Lower lobe of right lung (tissue), 2 donors: ENCODE measurements around the gene EFCAB7. TPM values are rescaled to one million over a fixed set of nuclear protein-coding genes. Genes with fewer than 3 reads are reported as not detected.

Source experiments
- ATAC-seq, 2 donors: fragments of 200-7000 bp; cut with Tn5 transposase; one replicate each; pipeline ENCODE4 v1.9.1; 2020 to 2022; ENCODE audit warnings: mild to moderate bottlenecking in 2 of 2, moderate library complexity in 2 of 2
- DNase-seq: peaks from one replicate; pipeline ENCODE4 v3.0.0-alpha.2; 2020
- H3K27ac ChIP-seq: fragments of 200-600 bp; one replicate; pipeline ENCODE4 v1.8.0; 2022
- H3K27me3 ChIP-seq: fragments of 200-600 bp; one replicate; pipeline ENCODE4 v1.8.0; 2022; ENCODE audit warnings: low read depth
- H3K36me3 ChIP-seq: fragments of 200-600 bp; one replicate; pipeline ENCODE4 v1.8.0; 2022; ENCODE audit warnings: mild to moderate bottlenecking
- H3K4me1 ChIP-seq: fragments of 200-600 bp; one replicate; pipeline ENCODE4 v1.8.0; 2022
- H3K4me3 ChIP-seq: fragments of 200-600 bp; one replicate; pipeline ENCODE4 v1.8.0; 2022; ENCODE audit warnings: mild to moderate bottlenecking
- H3K9me3 ChIP-seq: fragments of 200-600 bp; one replicate; pipeline ENCODE4 v1.8.0; 2022
- intact Hi-C: fragments of 100-400 bp; cut with DNase I; formaldehyde crosslinking; loops from one replicate; pipeline ENCODE4 v1.11.0; 2022
- total RNA-seq: library from RNA; stranded (reverse); fragmentation: NEBNext Ultra II Directional; extraction: Animal tissue kit (Norgen Biotek cat#: 25700); gene quantifications from one replicate; pipeline ENCODE4 v1.2.1, GENCODE V29; 2021
- TF ChIP-seq, protein P1 (sequence below): fragments of 200-600 bp; IDR thresholded peaks from one replicate; pipeline ENCODE4 v1.8.0; 2022; ENCODE audit warnings: antibody characterized with exemption, mild to moderate bottlenecking
- donor health status: DM: no; HTN: yes; CAD: no; lungs with severe emphysema.

Gene EFCAB7
- total RNA-seq, 1 donor from 2014 or later: 6.9 TPM

DNA sequence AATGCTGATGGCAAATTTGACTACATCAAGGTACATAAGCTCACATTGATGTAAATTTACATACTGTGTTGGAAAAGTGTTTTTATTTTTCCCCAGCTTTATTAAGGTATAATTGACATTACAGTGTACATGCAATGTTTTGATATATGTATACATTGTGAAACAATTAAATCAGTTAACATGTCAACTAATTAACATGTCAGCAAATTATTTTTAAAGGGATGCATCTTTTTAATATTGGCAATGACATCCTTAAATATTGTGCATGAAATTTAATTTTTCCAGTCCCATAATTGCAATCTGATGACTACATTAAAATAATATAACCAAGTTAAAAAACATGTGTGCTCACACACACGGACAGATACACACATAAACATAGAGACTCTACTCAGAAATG, 9.4 kb downstream of the EFCAB7 start:
- peaks cover 43% of the 10 kb centered on the region for H3K36me3 ChIP-seq
- TF ChIP-seq, protein P1, sequence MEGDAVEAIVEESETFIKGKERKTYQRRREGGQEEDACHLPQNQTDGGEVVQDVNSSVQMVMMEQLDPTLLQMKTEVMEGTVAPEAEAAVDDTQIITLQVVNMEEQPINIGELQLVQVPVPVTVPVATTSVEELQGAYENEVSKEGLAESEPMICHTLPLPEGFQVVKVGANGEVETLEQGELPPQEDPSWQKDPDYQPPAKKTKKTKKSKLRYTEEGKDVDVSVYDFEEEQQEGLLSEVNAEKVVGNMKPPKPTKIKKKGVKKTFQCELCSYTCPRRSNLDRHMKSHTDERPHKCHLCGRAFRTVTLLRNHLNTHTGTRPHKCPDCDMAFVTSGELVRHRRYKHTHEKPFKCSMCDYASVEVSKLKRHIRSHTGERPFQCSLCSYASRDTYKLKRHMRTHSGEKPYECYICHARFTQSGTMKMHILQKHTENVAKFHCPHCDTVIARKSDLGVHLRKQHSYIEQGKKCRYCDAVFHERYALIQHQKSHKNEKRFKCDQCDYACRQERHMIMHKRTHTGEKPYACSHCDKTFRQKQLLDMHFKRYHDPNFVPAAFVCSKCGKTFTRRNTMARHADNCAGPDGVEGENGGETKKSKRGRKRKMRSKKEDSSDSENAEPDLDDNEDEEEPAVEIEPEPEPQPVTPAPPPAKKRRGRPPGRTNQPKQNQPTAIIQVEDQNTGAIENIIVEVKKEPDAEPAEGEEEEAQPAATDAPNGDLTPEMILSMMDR: no peak
- no peaks in the 10 kb centered on the region for H3K4me1 ChIP-seq
- intact Hi-C loops: no loop called here
- ATAC-seq (no peak), DNase-seq (no peak)
- no peak overlapping the region for H3K4me3 ChIP-seq
- no peaks in the 10 kb centered on the region for H3K27me3 ChIP-seq
- no peaks in the 10 kb centered on the region for H3K9me3 ChIP-seq
- no peak overlapping the region for H3K27ac ChIP-seq

DNA sequence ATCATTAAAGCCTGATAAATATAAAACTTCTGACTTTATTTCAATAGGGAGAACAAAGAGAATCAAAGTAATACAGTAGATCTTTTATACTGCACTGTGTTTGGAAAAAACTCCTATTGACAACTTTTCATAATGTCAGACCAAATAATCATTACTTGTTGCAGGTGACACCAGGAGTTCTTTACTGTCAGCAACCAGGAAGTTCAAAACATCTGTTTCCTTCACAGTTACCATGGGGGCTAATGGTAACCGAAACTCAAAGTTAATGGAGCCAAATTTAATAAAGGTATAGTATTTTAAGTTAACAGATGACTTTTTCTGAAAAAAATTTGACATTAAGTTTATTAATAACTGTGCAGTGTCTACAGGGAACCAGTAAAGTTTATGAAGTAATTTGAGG, 10.6 kb downstream of the EFCAB7 start:
- Histone ChIP-seq H3K36me3 (peaks cover 37% of the 10 kb centered on the region), H3K4me3 (no peak overlapping the region), H3K9me3 (no peaks in the 10 kb centered on the region), H3K27me3 (no peaks in the 10 kb centered on the region), H3K4me1 (no peaks in the 10 kb centered on the region), H3K27ac (no peak overlapping the region)
- ATAC-seq: no peak
- no peak for DNase-seq
- TF ChIP-seq, protein P1: no peak
- intact Hi-C loops: no loop called here

DNA sequence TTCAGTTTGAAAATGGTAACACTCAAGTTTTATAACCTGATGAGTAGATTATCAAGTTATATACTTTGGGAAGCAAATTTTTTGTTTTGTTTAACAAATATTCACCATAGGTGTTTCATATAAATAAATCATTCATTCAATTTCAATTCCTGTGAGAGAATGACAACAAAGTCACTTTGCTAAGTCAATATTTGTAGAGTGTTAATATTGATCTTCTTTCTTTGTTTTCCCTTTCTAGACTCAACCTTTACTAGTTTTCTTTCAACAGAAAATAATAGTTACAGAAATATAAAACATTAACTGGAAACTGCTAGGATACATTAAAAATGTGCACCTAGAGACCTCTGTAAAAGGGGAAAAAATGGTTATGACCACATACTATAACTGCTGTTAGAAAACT, 11.1 kb downstream of the EFCAB7 start:
- H3K4me1 ChIP-seq: no peaks in the 10 kb centered on the region
- no peak for ATAC-seq
- H3K36me3 ChIP-seq: peaks cover 37% of the 10 kb centered on the region
- TF ChIP-seq, protein P1: no peak
- DNase-seq: no peak
- H3K27me3 ChIP-seq: no peaks in the 10 kb centered on the region
- H3K27ac ChIP-seq: no peak overlapping the region
- no peaks in the 10 kb centered on the region for H3K9me3 ChIP-seq
- intact Hi-C loops: no loop called here
- no peak overlapping the region for H3K4me3 ChIP-seq

DNA sequence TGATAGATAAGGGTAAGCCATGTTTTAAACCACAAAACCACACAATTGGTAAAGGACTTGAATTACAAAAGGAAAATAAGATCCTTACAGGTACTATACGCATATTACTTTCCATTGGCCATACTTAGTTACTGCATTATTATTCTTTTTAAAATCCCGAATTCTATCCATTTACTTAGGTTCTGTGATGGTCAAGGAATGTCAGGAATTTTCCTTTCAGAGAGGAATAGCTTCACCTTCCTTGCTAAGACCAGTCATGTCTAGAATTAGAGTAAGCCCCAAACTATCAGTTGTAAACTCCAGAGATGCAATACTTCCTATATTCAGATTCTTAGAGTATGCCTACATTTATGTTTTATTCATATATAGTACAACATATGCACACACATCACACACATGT, 13.7 kb downstream of the EFCAB7 start:
- TF ChIP-seq, protein P1: no peak
- intact Hi-C loops: no loop called here
- H3K27me3 ChIP-seq: no peaks in the 10 kb centered on the region
- no peak for ATAC-seq
- no peak overlapping the region for H3K27ac ChIP-seq
- no peaks in the 10 kb centered on the region for H3K4me1 ChIP-seq
- no peaks in the 10 kb centered on the region for H3K9me3 ChIP-seq
- H3K36me3 ChIP-seq: peaks cover 37% of the 10 kb centered on the region
- no peak for DNase-seq
- H3K4me3 ChIP-seq: no peak overlapping the region

DNA sequence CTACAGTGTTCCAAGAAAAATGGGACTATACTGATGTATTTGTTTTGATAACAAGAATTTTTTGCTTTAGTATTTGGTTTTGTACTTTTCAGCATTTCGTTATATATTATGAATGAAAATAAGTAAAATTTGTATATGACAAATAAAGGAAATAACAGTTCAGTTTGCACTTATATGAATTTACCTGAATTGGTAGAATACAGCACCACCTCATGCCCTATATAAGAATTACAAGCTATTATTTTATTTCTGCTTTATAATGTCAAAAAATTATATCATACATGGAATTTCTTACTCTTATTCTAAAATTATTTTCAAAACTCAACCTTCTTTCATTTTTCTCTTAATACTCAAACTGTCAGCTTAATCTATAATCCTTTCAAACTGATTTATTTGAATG, 14.6 kb downstream of the EFCAB7 start:
- no peaks in the 10 kb centered on the region for H3K4me1 ChIP-seq
- intact Hi-C loops: no loop called here
- no peak for DNase-seq
- TF ChIP-seq, protein P1: peak; percentile 35
- no peaks in the 10 kb centered on the region for H3K27me3 ChIP-seq
- H3K9me3 ChIP-seq: no peaks in the 10 kb centered on the region
- no peak overlapping the region for H3K27ac ChIP-seq
- ATAC-seq: no peak
- H3K4me3 ChIP-seq: no peak overlapping the region
- H3K36me3 ChIP-seq: peaks cover 32% of the 10 kb centered on the region

DNA sequence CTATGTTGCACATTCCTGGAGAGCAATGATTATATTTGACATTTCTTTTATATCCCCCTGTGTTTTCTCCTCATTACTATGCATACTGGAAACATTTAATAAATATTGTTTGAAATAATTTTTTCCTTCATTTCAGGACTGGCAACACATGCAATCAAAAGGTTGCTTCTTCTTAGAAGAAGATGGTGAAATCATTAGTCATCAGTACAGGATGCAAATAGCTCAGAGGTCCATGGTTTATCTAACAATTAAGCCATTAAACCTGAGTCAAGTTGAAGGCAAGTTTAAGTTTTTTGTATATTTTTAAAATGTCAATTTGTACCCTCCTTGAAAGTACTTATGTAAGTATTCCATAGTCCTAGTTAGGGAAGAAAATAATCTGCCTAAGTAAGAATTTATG, 22.5 kb downstream of the EFCAB7 start:
- Histone ChIP-seq H3K27me3 (no peaks in the 10 kb centered on the region), H3K4me1 (no peaks in the 10 kb centered on the region), H3K4me3 (no peak overlapping the region), H3K27ac (no peak overlapping the region), H3K36me3 (peaks cover 13% of the 10 kb centered on the region), H3K9me3 (no peaks in the 10 kb centered on the region)
- TF ChIP-seq, protein P1: no peak
- ATAC-seq (no peak), DNase-seq (no peak)
- intact Hi-C loops: no loop called here
